Tibial nerve (tissue), 4 donors: ENCODE data around the gene PIEZO2. TPM values are rescaled to one million over a fixed set of nuclear protein-coding genes. Genes with fewer than 3 reads are reported as not detected.

Experiments used
- DNase-seq, 2 donors: peaks; one replicate each; pipeline ENCODE4 v3.0.0-alpha.2; 2019; ENCODE audit warnings: low spot score in 2 of 2
- H3K27ac ChIP-seq, 4 donors: fragments of 200-600 bp; sonication (generic) in 3 of 4; one replicate each; pipeline ENCODE4 v1.5.1; 2017 to 2019; ENCODE audit warnings: mild to moderate bottlenecking in 1 of 4
- H3K27me3 ChIP-seq, 2 donors: fragments of 200-600 bp; sonication (generic) in 1 of 2; one replicate each; pipeline versions ENCODE4 v1.5.1 to v1.6.0; 2017 to 2019
- H3K36me3 ChIP-seq, 3 donors: fragments of 200-600 bp; sonication (generic); one replicate each; pipeline ENCODE4 v1.5.1; 2018 to 2019
- H3K4me1 ChIP-seq, 4 donors: fragments of 200-600 bp; sonication (generic) in 3 of 4; one replicate each; pipeline ENCODE4 v1.5.1; 2017 to 2019
- H3K4me3 ChIP-seq, 4 donors: fragments of 200-600 bp; sonication (generic) in 3 of 4; one replicate each; pipeline ENCODE4 v1.5.1; 2017 to 2019; ENCODE audit warnings: mild to moderate bottlenecking in 1 of 4, moderate library complexity in 1 of 4
- H3K9me3 ChIP-seq, 4 donors: fragments of 200-600 bp; sonication (generic) in 3 of 4; one replicate each; pipeline ENCODE4 v1.5.1; 2017 to 2019
- CTCF ChIP-seq, 5 experiments: fragments of 200-600 bp in 3 of 5; fragments of 450-650 bp in 2 of 5; sonication (generic) in 3 of 5; IDR thresholded peaks; one replicate each; pipeline ENCODE4 v1.5.1; 2016 to 2019; ENCODE audit warnings: antibody characterized with exemption in 5 of 5, mild to moderate bottlenecking in 3 of 5, moderate library complexity in 2 of 5
- EP300 ChIP-seq, 2 donors: sonication (generic); formaldehyde crosslinking; IDR thresholded peaks; one replicate each; pipeline ENCODE4 v1.6.1; 2017; ENCODE audit warnings: antibody characterized with exemption in 2 of 2, mild to moderate bottlenecking in 1 of 2
- POLR2A ChIP-seq, 2 donors: fragments of 450-650 bp; IDR thresholded peaks; one replicate each; pipeline ENCODE4 v1.6.1; 2017; ENCODE audit warnings: antibody characterized with exemption in 2 of 2, mild to moderate bottlenecking in 2 of 2, moderate library complexity in 2 of 2
- WGBS, 2 donors: methylation state at CpG; one replicate each; pipeline ENCODE4 v1.1.5; 2018; 5-methylcytosine and 5-hydroxymethylcytosine counted together
- total RNA-seq, 4 donors: library from RNA; depleted of rRNA; stranded (reverse); fragments of >200 nt; gene quantifications; one replicate each; pipeline ENCODE4 v1.1.0, GENCODE V29; 2016

Gene PIEZO2
- total RNA-seq, 4 donors from 2014 or later: 17.0 to 27.7 (median 22.3) TPM

DNA sequence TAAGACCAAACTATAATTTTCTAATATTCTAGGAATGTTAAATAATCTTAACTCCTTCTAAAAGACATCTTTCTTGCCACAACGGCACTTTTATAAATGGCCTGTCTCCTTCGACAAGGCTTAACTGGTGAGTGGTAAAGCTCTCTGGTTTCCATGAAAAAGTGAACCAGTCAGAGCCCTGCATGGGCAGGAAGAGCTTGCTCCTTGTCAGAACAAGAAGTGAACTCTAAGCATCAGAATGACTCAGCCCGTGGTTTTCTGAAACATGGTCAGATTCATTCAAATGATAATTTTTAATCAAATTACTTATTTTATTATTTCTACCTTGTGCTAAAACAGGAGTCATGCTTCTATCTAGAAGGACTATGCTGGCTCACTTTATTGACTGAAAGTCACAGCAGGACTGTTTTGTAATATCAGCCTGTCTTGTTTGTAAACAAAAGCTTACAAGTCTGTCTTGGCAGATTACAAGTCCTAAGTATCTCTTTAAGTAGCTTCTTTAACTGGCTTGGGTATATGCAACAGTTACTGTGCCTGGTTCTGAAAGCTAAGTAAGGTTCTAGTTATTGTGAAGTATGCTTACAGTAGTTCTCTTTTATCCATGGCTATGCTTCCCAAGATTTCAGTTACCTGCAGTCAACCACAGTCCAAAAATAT, 378.2 kb downstream of the PIEZO2 start:
- peaks cover 0 to 23% (median 0%) of the 10 kb centered on the region in 3 donors for H3K36me3 ChIP-seq
- no peaks in the 10 kb centered on the region for H3K27me3 ChIP-seq
- DNase-seq: no peak
- no peak overlapping the region for H3K27ac ChIP-seq
- TF ChIP-seq POLR2A (IDR thresholded peaks at IDR 0.05): no peak
- TF ChIP-seq CTCF (IDR thresholded peaks at IDR 0.05): no peak
- no peak for TF ChIP-seq EP300 (IDR thresholded peaks at IDR 0.05)
- peaks cover 0 to 5% (median 0%) of the 10 kb centered on the region in 4 donors for H3K9me3 ChIP-seq
- H3K4me1 ChIP-seq: peaks cover 0 to 3% (median 0%) of the 10 kb centered on the region in 4 donors
- 67% methylated on average over 3 of the region's 3 CpGs for WGBS, 2 donors
- H3K4me3 ChIP-seq: no peak overlapping the region

GRCh38 chr18:10770264-10770663, 379.1 kb downstream of the PIEZO2 start:
- Histone ChIP-seq H3K4me3 (no peak overlapping the region), H3K4me1 (no peaks in the 10 kb centered on the region), H3K27ac (no peak overlapping the region), H3K9me3 (peaks cover 0 to 5% (median 0%) of the 10 kb centered on the region in 4 donors), H3K27me3 (no peaks in the 10 kb centered on the region), H3K36me3 (peaks cover 0 to 23% (median 0%) of the 10 kb centered on the region in 3 donors)
- DNase-seq: no peak
- TF ChIP-seq POLR2A (IDR thresholded peaks at IDR 0.05) (no peak), EP300 (IDR thresholded peaks at IDR 0.05) (no peak), CTCF (IDR thresholded peaks at IDR 0.05) (no peak)
- WGBS, 2 donors: 88 to 91% methylated on average over 2 of the region's 2 CpGs

DNA sequence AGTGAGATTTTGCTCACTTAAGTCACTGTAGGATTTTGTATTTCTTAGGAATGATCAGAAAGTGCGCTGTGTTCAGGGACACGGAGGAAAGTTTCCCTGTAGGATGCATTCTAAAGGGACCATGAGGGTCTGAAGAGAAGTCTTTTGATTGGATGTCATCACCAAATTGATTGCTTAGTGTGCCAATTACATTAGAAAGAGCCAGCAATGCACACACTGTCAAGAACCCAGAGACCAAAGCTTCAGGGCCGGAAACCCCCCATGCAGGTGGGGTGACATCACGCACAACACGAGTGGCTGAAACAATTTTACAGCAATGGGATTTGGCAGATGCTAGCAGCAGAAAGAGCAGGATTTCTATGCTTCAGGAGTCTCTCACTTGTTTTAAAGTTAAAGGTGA, 381.1 kb downstream of the PIEZO2 start:
- Histone ChIP-seq H3K9me3 (peaks cover 0 to 5% (median 0%) of the 10 kb centered on the region in 4 donors), H3K4me1 (no peaks in the 10 kb centered on the region), H3K27me3 (no peaks in the 10 kb centered on the region), H3K36me3 (peaks cover 0 to 24% (median 0%) of the 10 kb centered on the region in 3 donors), H3K4me3 (no peak overlapping the region), H3K27ac (no peak overlapping the region)
- TF ChIP-seq EP300 (IDR thresholded peaks at IDR 0.05) (no peak), POLR2A (IDR thresholded peaks at IDR 0.05) (no peak), CTCF (IDR thresholded peaks at IDR 0.05) (no peak)
- WGBS, 2 donors: 85 to 99% methylated on average over 5 of the region's 5 CpGs
- no peak for DNase-seq

DNA sequence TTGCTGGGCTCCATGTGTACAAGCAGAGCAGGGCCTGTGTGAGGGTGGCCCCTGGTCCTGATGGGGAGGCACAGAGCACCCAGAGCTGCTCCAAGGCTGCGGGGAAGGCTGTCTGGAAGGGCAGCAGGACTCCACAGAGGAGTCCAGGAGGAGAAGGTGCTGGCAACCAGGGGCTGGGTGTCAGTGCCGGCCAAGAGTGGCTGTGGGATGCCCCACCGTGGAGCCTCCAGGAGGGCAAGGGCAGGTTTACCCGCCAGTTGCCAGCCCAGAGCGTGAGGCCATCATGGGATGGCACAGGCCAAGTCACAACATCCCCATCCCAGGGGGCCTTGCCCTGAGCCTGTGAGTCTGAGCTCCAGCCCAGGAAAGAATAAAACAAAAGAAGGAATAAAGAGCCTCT, 381.7 kb downstream of the PIEZO2 start:
- H3K9me3 ChIP-seq: peaks cover 0 to 5% (median 0%) of the 10 kb centered on the region in 4 donors
- no peaks in the 10 kb centered on the region for H3K27me3 ChIP-seq
- no peak for DNase-seq
- H3K36me3 ChIP-seq: peaks cover 0 to 19% (median 0%) of the 10 kb centered on the region in 3 donors
- 100% methylated on average over 4 to 5 of the region's 5 CpGs for WGBS, 2 donors
- no peaks in the 10 kb centered on the region for H3K4me1 ChIP-seq
- H3K27ac ChIP-seq: no peak overlapping the region
- H3K4me3 ChIP-seq: no peak overlapping the region
- no peak for TF ChIP-seq CTCF (IDR thresholded peaks at IDR 0.05)
- no peak for TF ChIP-seq EP300 (IDR thresholded peaks at IDR 0.05)
- TF ChIP-seq POLR2A (IDR thresholded peaks at IDR 0.05): no peak

- H3K9me3 ChIP-seq: no peaks in the 10 kb centered on the region
- WGBS, 2 donors: 94 to 97% methylated on average over 5 of the region's 5 CpGs
- H3K4me3 ChIP-seq: no peak overlapping the region
- DNase-seq: no peak
- no peak overlapping the region for H3K27ac ChIP-seq
- H3K4me1 ChIP-seq: no peaks in the 10 kb centered on the region
- peaks cover 0 to 40% (median 0%) of the 10 kb centered on the region in 3 donors for H3K36me3 ChIP-seq
- H3K27me3 ChIP-seq: no peaks in the 10 kb centered on the region
- no peak for TF ChIP-seq POLR2A (IDR thresholded peaks at IDR 0.05)
- TF ChIP-seq EP300 (IDR thresholded peaks at IDR 0.05): no peak
- TF ChIP-seq CTCF (IDR thresholded peaks at IDR 0.05): no peak
These were observed 388.4 kb downstream of the PIEZO2 start for GRCh38 chr18:10760986-10761385.
